ENCODE results near the gene RFPL4AL1. TPM values are rescaled to one million over a fixed set of nuclear protein-coding genes. Genes with fewer than 3 reads are reported as not detected.

Gene RFPL4AL1
- total RNA-seq, 3 donors from 2014 or later: not detected

- no peaks in the 10 kb centered on the region for H3K27me3 ChIP-seq
- intact Hi-C loops (cut with DNase I; ENCODE audit: low total_unique reads): no loop called here
- peaks cover 0 to 8% of the 10 kb centered on the region in 2 donors for H3K9me3 ChIP-seq
- TF ChIP-seq POLR2A (IDR thresholded peaks at IDR 0.05) (no peak), CTCF (IDR thresholded peaks at IDR 0.05) (no peak), POLR2AphosphoS5 (IDR thresholded peaks at IDR 0.05) (no peak)
- no peaks in the 10 kb centered on the region for H3K4me1 ChIP-seq
- no peak for DNase-seq (ENCODE audit: low spot score in 2 of 2)
- H3K4me3 ChIP-seq: no peak overlapping the region
- no peaks in the 10 kb centered on the region for H3K36me3 ChIP-seq
- no peak overlapping the region for H3K27ac ChIP-seq
Observed at GRCh38 chr19:55809381-55810058, 40.6 kb downstream of the RFPL4AL1 start.

GRCh38 chr19:55811340-55811739, 42.4 kb downstream of the RFPL4AL1 start:
- Histone ChIP-seq H3K4me3 (no peak overlapping the region), H3K27me3 (no peaks in the 10 kb centered on the region), H3K9me3 (no peaks in the 10 kb centered on the region), H3K4me1 (no peaks in the 10 kb centered on the region), H3K36me3 (no peaks in the 10 kb centered on the region), H3K27ac (no peak overlapping the region)
- intact Hi-C loops (cut with DNase I; ENCODE audit: low total_unique reads): no loop called here
- DNase-seq (ENCODE audit: low spot score in 2 of 2): no peak
- TF ChIP-seq CTCF (IDR thresholded peaks at IDR 0.05) (no peak), POLR2AphosphoS5 (IDR thresholded peaks at IDR 0.05) (no peak), POLR2A (IDR thresholded peaks at IDR 0.05) (no peak)

- TF ChIP-seq POLR2AphosphoS5 (IDR thresholded peaks at IDR 0.05) (no peak), CTCF (IDR thresholded peaks at IDR 0.05) (no peak), POLR2A (IDR thresholded peaks at IDR 0.05) (no peak)
- no peak overlapping the region for H3K27ac ChIP-seq
- intact Hi-C loops (cut with DNase I; ENCODE audit: low total_unique reads): no loop called here
Observed at GRCh38 chr19:55812449-55812848, 43.5 kb downstream of the RFPL4AL1 start.

GRCh38 chr19:55813906-55814305, 45.0 kb downstream of the RFPL4AL1 start:
- no peaks in the 10 kb centered on the region for H3K9me3 ChIP-seq
- no peak overlapping the region for H3K4me3 ChIP-seq
- no peaks in the 10 kb centered on the region for H3K27me3 ChIP-seq
- intact Hi-C loops (cut with DNase I; ENCODE audit: low total_unique reads): no loop called here
- no peaks in the 10 kb centered on the region for H3K36me3 ChIP-seq
- H3K27ac ChIP-seq: no peak overlapping the region
- H3K4me1 ChIP-seq: no peaks in the 10 kb centered on the region
- DNase-seq (ENCODE audit: low spot score in 2 of 2): no peak
- TF ChIP-seq POLR2A (IDR thresholded peaks at IDR 0.05) (no peak), POLR2AphosphoS5 (IDR thresholded peaks at IDR 0.05) (no peak), CTCF (IDR thresholded peaks at IDR 0.05) (no peak)

More at GRCh38 chr19:55812449-55812848, 43.5 kb downstream of the RFPL4AL1 start:
- DNase-seq (ENCODE audit: low spot score in 2 of 2): no peak
- Histone ChIP-seq H3K27me3 (no peaks in the 10 kb centered on the region), H3K36me3 (no peaks in the 10 kb centered on the region), H3K4me1 (no peaks in the 10 kb centered on the region), H3K4me3 (no peak overlapping the region), H3K9me3 (no peaks in the 10 kb centered on the region)

GRCh38 chr19:55820037-55820436, 51.1 kb downstream of the RFPL4AL1 start:
- no peaks in the 10 kb centered on the region for H3K9me3 ChIP-seq
- no peaks in the 10 kb centered on the region for H3K36me3 ChIP-seq
- H3K4me3 ChIP-seq: no peak overlapping the region
- intact Hi-C loops (cut with DNase I; ENCODE audit: low total_unique reads): no loop called here
- no peaks in the 10 kb centered on the region for H3K27me3 ChIP-seq
- DNase-seq (ENCODE audit: low spot score in 2 of 2): no peak
- H3K27ac ChIP-seq: no peak overlapping the region
- TF ChIP-seq CTCF (IDR thresholded peaks at IDR 0.05) (no peak), POLR2A (IDR thresholded peaks at IDR 0.05) (no peak), POLR2AphosphoS5 (IDR thresholded peaks at IDR 0.05) (no peak)
- H3K4me1 ChIP-seq: no peaks in the 10 kb centered on the region

Other genes starting within 250 kb of the RFPL4AL1 start
- gene SBK2, start 232.0 kb upstream of the RFPL4AL1 start, total RNA-seq: not detected
- gene SBK3, start 223.6 kb upstream of the RFPL4AL1 start, total RNA-seq: 1 to 10 TPM in 1 of 3 donors, not detected in 2; 1.3 TPM
- gene ZNF579, start 188.3 kb upstream of the RFPL4AL1 start, total RNA-seq: 1 to 10 TPM; 1.6 to 2.3 (median 1.6) TPM
- 1 to 10 TPM; 3.7 to 7.5 (median 6.1) TPM for gene FIZ1, start 169.6 kb upstream of the RFPL4AL1 start, total RNA-seq
- 10 to 100 TPM; 22.3 to 25.6 (median 25.4) TPM for gene ZNF524, start 168.8 kb upstream of the RFPL4AL1 start, total RNA-seq
- 1 to 10 TPM; 3.2 to 5.0 (median 3.9) TPM for gene ZNF865, start 163.5 kb upstream of the RFPL4AL1 start, total RNA-seq
- 1 to 10 TPM; 2.6 to 6.7 (median 4.9) TPM for gene ZNF784, start 144.6 kb upstream of the RFPL4AL1 start, total RNA-seq
- 10 to 100 TPM; 21.0 to 24.3 (median 22.4) TPM for gene ZNF580, start 128.1 kb upstream of the RFPL4AL1 start, total RNA-seq
- 10 to 100 TPM; 10.7 to 16.8 (median 16.7) TPM for gene ZNF581, start 125.5 kb upstream of the RFPL4AL1 start, total RNA-seq
- gene CCDC106, start 120.9 kb upstream of the RFPL4AL1 start, total RNA-seq: 10 to 100 TPM in 2 of 3 donors, 1 to 10 TPM in 1; 7.9 to 10.5 (median 10.2) TPM
- gene U2AF2, start 114.1 kb upstream of the RFPL4AL1 start, total RNA-seq: 10 to 100 TPM; 82.5 to 93.4 (median 85.3) TPM
- 10 to 100 TPM; 22.2 to 47.2 (median 27.5) TPM for gene EPN1, start 93.9 kb upstream of the RFPL4AL1 start, total RNA-seq
- gene NLRP9, start 30.7 kb upstream of the RFPL4AL1 start, total RNA-seq: not detected
- gene RFPL4A, start 10.0 kb upstream of the RFPL4AL1 start, total RNA-seq: not detected
- gene NLRP11, start 62.9 kb downstream of the RFPL4AL1 start, total RNA-seq: under 1 TPM in 1 of 3 donors, not detected in 2; 0.33 TPM
- gene NLRP4, start 67.4 kb downstream of the RFPL4AL1 start, total RNA-seq: not detected
- under 1 TPM in 2 of 3 donors, not detected in 1; 0.33 to 0.73 TPM for gene NLRP13, start 163.2 kb downstream of the RFPL4AL1 start, total RNA-seq
- gene NLRP8, start 178.7 kb downstream of the RFPL4AL1 start, total RNA-seq: under 1 TPM in 2 of 3 donors, not detected in 1; 0.29 to 0.33 TPM
- gene NLRP5, start 217.7 kb downstream of the RFPL4AL1 start, total RNA-seq: under 1 TPM in 2 of 3 donors, not detected in 1; 0.44 to 0.98 TPM

Data from breast epithelium (tissue), 4 donors.